Measurements from ENCODE around the gene TEX12. TPM values are rescaled to one million over a fixed set of nuclear protein-coding genes. Genes with fewer than 3 reads are reported as not detected.

The TEX12 gene
- 1 to 10 TPM in 1 of 4 donors, not detected in 3; 2.4 TPM for total RNA-seq

- 82 to 83% methylated on average over 25 of the region's 25 CpGs for WGBS, 2 donors
Measured at GRCh38 chr11:112167145-112167544, at the start of gene TEX12. Gene TEX12 (plus strand): TSS chr11:112167372. CDS start chr11:112169269, 1,897 bp downstream.

DNA sequence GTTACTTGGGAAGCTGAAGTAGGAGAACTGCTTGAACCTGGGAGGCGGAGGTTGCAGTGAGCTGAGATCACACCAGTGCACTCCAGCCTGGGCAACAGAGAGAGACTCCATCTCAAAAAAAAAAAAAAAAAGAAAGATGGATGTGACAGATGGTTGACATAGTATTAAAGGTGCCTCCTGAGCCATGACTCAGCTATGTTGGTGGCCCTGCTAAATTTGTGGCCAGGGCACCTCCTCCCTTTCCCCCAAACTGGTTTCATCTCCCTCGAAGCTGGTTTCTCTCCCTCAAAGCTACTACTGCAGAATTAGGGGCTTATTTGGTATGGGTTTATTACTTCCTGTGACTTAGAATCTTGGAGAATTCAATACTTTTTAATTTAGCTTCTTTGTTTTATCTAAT, 49.0 kb upstream of the TEX12 start:
- Histone ChIP-seq H3K4me3 (no peak overlapping the region), H3K9me3 (no peaks in the 10 kb centered on the region)
- 83 to 90% methylated on average over 2 of the region's 2 CpGs for WGBS, 2 donors

More at GRCh38 chr11:112167145-112167544, at the start of gene TEX12:
- Histone ChIP-seq H3K27me3 (no peaks in the 10 kb centered on the region), H3K36me3 (no peaks in the 10 kb centered on the region), H3K9me3 (no peaks in the 10 kb centered on the region), H3K4me1 (peaks cover 0 to 14% (median 0%) of the 10 kb centered on the region in 4 donors), H3K27ac (peak within 1 kb of the TSS in 1 of 4 donors; percentile 64), H3K4me3 (no peak within 1 kb of the TSS)
- DNase-seq (ENCODE audit: low spot score in 2 of 2): no peak
- TF ChIP-seq EP300 (IDR thresholded peaks at IDR 0.05): no peak
- no peak for TF ChIP-seq POLR2A (IDR thresholded peaks at IDR 0.05)
- no peak for TF ChIP-seq CTCF (IDR thresholded peaks at IDR 0.05)

GRCh38 chr11:112121981-112122615, 45.1 kb upstream of the TEX12 start:
- TF ChIP-seq POLR2A (IDR thresholded peaks at IDR 0.05) (no peak), EP300 (IDR thresholded peaks at IDR 0.05) (no peak), CTCF (IDR thresholded peaks at IDR 0.05) (no peak)
- Histone ChIP-seq H3K4me1 (no peaks in the 10 kb centered on the region), H3K9me3 (no peaks in the 10 kb centered on the region), H3K36me3 (no peaks in the 10 kb centered on the region), H3K27me3 (no peaks in the 10 kb centered on the region), H3K4me3 (no peak overlapping the region), H3K27ac (no peak overlapping the region)
- no peak for DNase-seq (ENCODE audit: low spot score in 2 of 2)
- 75 to 80% methylated on average over 5 of the region's 5 CpGs for WGBS, 2 donors

More for the DNA sequence above, 49.0 kb upstream of the TEX12 start:
- no peaks in the 10 kb centered on the region for H3K36me3 ChIP-seq
- no peaks in the 10 kb centered on the region for H3K27me3 ChIP-seq
- H3K27ac ChIP-seq: no peak overlapping the region
- no peak for DNase-seq (ENCODE audit: low spot score in 2 of 2)
- TF ChIP-seq EP300 (IDR thresholded peaks at IDR 0.05) (no peak), POLR2A (IDR thresholded peaks at IDR 0.05) (no peak), CTCF (IDR thresholded peaks at IDR 0.05) (no peak)
- H3K4me1 ChIP-seq: peaks cover 0 to 5% (median 0%) of the 10 kb centered on the region in 4 donors

- no peak for DNase-seq (ENCODE audit: low spot score in 2 of 2)
- TF ChIP-seq CTCF (IDR thresholded peaks at IDR 0.05): no peak
- TF ChIP-seq POLR2A (IDR thresholded peaks at IDR 0.05): no peak
- TF ChIP-seq EP300 (IDR thresholded peaks at IDR 0.05): no peak
- H3K4me1 ChIP-seq: no peaks in the 10 kb centered on the region
- no peaks in the 10 kb centered on the region for H3K9me3 ChIP-seq
- WGBS, 2 donors: 77 to 80% methylated on average over 4 of the region's 4 CpGs
- H3K27me3 ChIP-seq: no peaks in the 10 kb centered on the region
- H3K36me3 ChIP-seq: no peaks in the 10 kb centered on the region
- no peak overlapping the region for H3K4me3 ChIP-seq
- no peak overlapping the region for H3K27ac ChIP-seq
Measured at GRCh38 chr11:112123129-112123528, 44.0 kb upstream of the TEX12 start.

- no peak for DNase-seq (ENCODE audit: low spot score in 2 of 2)
- Histone ChIP-seq H3K4me1 (peaks cover 0 to 3% (median 0%) of the 10 kb centered on the region in 4 donors), H3K36me3 (no peaks in the 10 kb centered on the region), H3K9me3 (no peaks in the 10 kb centered on the region), H3K27me3 (no peaks in the 10 kb centered on the region), H3K4me3 (no peak overlapping the region), H3K27ac (no peak overlapping the region)
- WGBS, 2 donors: 94 to 100% methylated on average over 2 of the region's 2 CpGs
- no peak for TF ChIP-seq POLR2A (IDR thresholded peaks at IDR 0.05)
- no peak for TF ChIP-seq EP300 (IDR thresholded peaks at IDR 0.05)
Measured at GRCh38 chr11:112127056-112127455, 40.1 kb upstream of the TEX12 start.

Data from tibial nerve (tissue), 4 donors.